ENCODE measurements around the gene CACNA2D1.
"Not testable (repeated sequence)": the region's sequence is repeated elsewhere in the genome, so short reads cannot be mapped to it uniquely, and the experiment has no call there.

The CACNA2D1 gene

GRCh38 chr7:82172017-82172416 is 271.6 kb downstream of the CACNA2D1 start:
- no peak for DNase-seq (ENCODE audit: low read depth in 2 of 2)

GRCh38 chr7:82167558-82168314 is 275.8 kb downstream of the CACNA2D1 start:
- DNase-seq (ENCODE audit: low read depth in 2 of 2), result no peak

- no peak for DNase-seq (ENCODE audit: low read depth in 2 of 2)
These were observed 277.1 kb downstream of the CACNA2D1 start for GRCh38 chr7:82166260-82167015.

- DNase-seq (ENCODE audit: low read depth in 2 of 2), result no peak
These were observed 278.8 kb downstream of the CACNA2D1 start for GRCh38 chr7:82164813-82165212.

- no peak for DNase-seq (ENCODE audit: low read depth in 2 of 2)
These were observed 279.2 kb downstream of the CACNA2D1 start for GRCh38 chr7:82164410-82164809.

GRCh38 chr7:82163586-82163985 is 280.0 kb downstream of the CACNA2D1 start:
- no peak for DNase-seq (ENCODE audit: low read depth in 2 of 2)

- DNase-seq (ENCODE audit: low read depth in 2 of 2), result no peak
These were observed 281.3 kb downstream of the CACNA2D1 start for GRCh38 chr7:82162289-82162688.

- no peak for DNase-seq (ENCODE audit: low read depth in 2 of 2)
These were observed 285.2 kb downstream of the CACNA2D1 start for GRCh38 chr7:82158327-82158726.

GRCh38 chr7:82156893-82157292 is 286.7 kb downstream of the CACNA2D1 start:
- DNase-seq (ENCODE audit: low read depth in 2 of 2), result no peak

- DNase-seq (ENCODE audit: low read depth in 2 of 2), result no peak
These were observed 287.4 kb downstream of the CACNA2D1 start for GRCh38 chr7:82156168-82156567.

- no peak for DNase-seq (ENCODE audit: low read depth in 2 of 2)
These were observed 288.8 kb downstream of the CACNA2D1 start for GRCh38 chr7:82154728-82155127.

GRCh38 chr7:82153776-82154175 is 289.8 kb downstream of the CACNA2D1 start:
- DNase-seq (ENCODE audit: low read depth in 2 of 2), result no peak

- DNase-seq (ENCODE audit: low read depth in 2 of 2), result no peak
These were observed 290.7 kb downstream of the CACNA2D1 start for GRCh38 chr7:82152858-82153257.

- DNase-seq (ENCODE audit: low read depth in 2 of 2), result no peak
These were observed 297.1 kb downstream of the CACNA2D1 start for GRCh38 chr7:82146491-82146890.

GRCh38 chr7:82142263-82142864 is 301.2 kb downstream of the CACNA2D1 start:
- no peak for DNase-seq (ENCODE audit: low read depth in 2 of 2)

GRCh38 chr7:82141427-82141826 is 302.1 kb downstream of the CACNA2D1 start:
- no peak for DNase-seq (ENCODE audit: low read depth in 2 of 2)

- DNase-seq (ENCODE audit: low read depth in 2 of 2), result not testable (repeated sequence)
These were observed 303.0 kb downstream of the CACNA2D1 start for GRCh38 chr7:82140608-82141007.

- DNase-seq (ENCODE audit: low read depth in 2 of 2), result no peak
These were observed 312.4 kb downstream of the CACNA2D1 start for GRCh38 chr7:82131215-82131614.

GRCh38 chr7:82129091-82129490 is 314.5 kb downstream of the CACNA2D1 start:
- no peak for DNase-seq (ENCODE audit: low read depth in 2 of 2)

GRCh38 chr7:82128546-82128945 is 315.0 kb downstream of the CACNA2D1 start:
- DNase-seq (ENCODE audit: low read depth in 2 of 2), result no peak

- no peak for DNase-seq (ENCODE audit: low read depth in 2 of 2)
These were observed 317.0 kb downstream of the CACNA2D1 start for GRCh38 chr7:82126576-82126975.

- DNase-seq (ENCODE audit: low read depth in 2 of 2), result no peak
These were observed 319.1 kb downstream of the CACNA2D1 start for GRCh38 chr7:82124445-82124844.

GRCh38 chr7:82122275-82122674 is 321.3 kb downstream of the CACNA2D1 start:
- DNase-seq (ENCODE audit: low read depth in 2 of 2), result no peak
